Tongue (tissue), 2 donors: ENCODE data around the gene SREBF2. TPM values are rescaled to one million over a fixed set of nuclear protein-coding genes. Genes with fewer than 3 reads are reported as not detected.

Experiments used
- DNase-seq: peaks from one replicate; pipeline ENCODE4 v3.0.0-alpha.2; 2015
- total RNA-seq: library from RNA; depleted of rRNA; stranded (reverse); fragments of >200 nt; gene quantifications from one replicate; pipeline ENCODE4 v1.2.3, GENCODE V29; 2014

The SREBF2 gene
- total RNA-seq, 1 donor from 2014 or later: 47.6 TPM

GRCh38 chr22:41922328-41922727 is 89.4 kb downstream of the SREBF2 start:
- DNase-seq: no peak

GRCh38 chr22:41922940-41923594 is 90.2 kb downstream of the SREBF2 start:
- DNase-seq: no peak

- DNase-seq: no peak
Observed at GRCh38 chr22:41923595-41924276, 90.8 kb downstream of the SREBF2 start.

DNA sequence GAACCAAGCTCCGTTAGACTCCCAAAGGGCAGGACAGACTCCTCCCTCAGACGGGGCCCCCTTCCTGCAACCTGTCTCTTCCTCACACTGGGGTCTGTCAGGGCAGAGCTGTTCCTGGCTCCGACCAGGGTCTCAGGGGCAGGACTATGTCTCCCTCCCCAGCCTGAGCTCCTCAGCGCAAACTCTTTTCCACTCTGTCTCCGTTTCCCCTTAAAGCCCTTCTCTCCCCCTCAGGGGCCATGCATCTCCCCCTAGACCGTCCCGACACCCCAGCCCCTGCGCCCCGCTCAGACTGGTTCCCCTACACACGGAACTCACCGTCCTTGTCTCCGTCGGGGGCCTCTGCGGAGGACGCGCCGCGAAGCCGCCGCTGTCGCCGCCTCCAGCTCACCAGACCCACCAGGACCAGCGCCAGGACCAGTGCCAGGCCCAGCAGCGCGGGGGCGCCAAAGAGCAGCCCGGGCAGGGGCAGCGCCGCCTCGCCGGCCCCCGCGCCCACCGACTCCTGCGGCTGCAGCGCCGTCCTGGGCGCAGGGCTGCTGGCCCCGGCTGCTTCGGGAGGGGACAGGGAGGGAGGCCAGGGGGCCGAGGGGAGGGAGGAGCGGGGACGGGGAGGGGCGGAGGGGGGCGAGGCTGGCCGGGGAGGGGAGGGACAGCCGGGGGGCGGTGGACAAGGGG is 93.0 kb downstream of the SREBF2 start:
- peak; percentile 57 for DNase-seq

DNA sequence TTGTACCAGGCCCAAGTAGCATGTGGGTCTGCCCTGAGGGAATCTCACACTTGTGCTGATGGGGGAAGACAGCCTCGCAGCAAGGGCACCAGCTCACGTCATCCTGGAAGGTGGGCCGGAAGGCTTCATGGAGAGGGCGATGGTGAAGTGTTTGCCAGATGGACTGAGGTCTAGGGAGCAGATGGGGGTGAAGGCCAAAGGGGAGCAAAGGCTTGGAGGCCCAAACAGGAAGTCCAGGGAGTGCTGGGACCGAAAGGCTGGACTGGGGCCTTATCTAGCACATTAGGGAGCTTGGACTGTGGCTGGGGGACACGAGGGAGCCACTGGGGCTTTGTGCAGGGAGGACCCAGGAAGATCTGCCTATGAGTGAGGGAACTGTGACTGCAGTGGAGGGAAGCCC is 94.9 kb downstream of the SREBF2 start:
- DNase-seq: no peak

DNA sequence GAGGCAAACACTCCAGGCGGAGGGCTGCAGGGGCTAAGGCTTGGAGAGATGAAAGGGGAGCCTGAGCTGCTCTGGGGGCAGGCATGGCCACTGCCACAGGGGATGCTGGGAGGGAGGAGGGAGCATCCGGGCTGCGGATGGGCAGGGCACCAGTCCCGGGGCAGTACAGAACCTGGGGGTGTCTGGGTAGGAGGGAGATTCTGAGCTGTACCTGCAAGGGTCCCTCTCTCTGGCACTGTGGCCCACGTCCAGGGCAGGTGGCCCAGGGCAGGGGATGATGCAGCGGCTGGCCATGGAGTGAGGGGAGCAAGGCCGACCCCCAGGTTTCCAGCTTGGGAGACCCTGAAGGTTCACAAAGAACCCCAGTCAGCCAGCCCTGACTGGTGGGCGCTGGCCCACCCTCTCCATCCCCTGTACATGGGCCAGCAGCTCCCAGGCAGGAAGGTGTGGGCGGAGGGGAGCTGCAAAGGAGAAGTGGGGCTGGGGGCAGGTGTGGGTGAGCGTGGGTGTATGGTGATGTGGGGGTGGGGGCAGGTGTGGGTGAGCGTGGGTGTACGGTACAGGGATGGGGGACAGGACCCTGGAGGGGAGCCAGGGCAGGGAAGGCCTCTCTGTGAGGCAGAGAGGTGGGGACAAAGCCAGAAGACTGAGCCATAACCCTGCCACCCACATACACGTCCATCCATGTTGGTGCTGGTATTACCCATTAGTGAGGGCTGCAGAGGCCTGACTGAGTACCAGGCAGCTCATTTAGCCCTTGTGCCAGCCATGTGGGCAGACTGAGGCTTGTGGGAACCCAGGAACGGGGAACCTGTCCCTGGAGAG is 95.9 kb downstream of the SREBF2 start:
- no peak for DNase-seq

DNA sequence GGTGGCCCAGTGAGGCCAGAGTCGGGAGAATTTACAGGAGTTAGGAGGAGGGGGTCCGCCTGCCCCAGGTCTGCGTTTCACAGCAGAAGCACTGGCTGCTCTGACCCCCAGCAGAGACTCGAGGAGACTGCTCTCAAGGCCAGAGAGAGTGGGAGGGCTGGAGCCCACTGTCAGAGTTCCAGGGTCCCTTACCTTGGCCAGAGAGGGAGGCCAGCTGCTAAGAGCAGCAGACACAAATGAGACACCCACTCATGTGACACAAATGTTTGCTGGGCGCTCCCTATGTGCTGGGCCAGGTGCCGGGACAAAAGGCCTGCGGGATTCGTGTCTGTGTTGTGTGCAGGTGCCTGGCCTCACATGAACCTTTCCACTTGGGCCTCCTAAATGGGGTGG is 96.5 kb downstream of the SREBF2 start:
- no peak for DNase-seq

DNA sequence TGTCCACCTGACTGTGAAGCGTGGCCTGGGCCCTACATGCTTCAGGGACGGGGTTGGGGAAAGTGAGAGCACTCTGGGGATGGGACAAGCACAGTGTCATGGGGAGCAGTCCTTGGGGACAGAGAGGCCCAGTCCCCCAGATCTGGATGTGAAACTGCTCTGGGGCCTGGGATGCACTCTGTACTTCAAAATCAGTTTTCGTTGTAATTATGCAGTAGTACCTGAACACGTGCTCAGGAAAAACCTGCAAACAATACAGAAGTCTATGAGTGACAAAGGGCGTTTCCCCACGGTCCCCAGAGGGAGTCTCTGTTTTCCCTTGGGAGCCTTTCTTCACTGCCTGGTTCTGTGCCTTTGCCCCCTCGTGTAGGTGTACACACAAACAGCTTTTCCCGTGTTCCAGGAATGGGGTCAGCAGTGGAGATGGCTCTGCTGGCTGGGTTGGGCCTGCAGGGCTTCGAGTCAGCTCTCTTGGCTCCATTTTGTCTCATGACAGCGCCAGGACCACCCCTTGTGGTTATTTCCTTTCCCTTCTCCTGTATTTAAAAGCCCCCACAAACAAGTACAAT is 98.9 kb downstream of the SREBF2 start:
- DNase-seq: no peak

DNA sequence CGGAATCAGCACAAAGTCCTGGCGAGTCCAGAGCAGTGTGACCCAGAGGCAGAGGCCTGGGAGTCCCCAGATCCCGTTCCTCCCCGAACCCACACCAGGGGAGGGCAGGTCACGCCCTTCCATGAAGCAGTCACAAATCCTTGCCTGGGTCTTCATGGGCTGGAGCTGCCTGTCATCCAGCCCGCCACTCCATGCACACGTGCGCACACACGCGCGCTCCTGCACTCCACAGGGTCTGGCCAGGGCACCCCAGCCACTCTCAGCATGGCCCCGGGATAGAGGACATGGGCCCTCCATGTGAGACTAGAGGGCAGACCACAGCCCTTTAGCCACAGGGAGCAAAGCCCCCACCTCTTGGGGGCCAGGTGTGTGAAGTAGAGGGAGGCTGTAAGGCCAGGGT is 99.4 kb downstream of the SREBF2 start:
- no peak for DNase-seq

GRCh38 chr22:41933411-41934177 is 100.7 kb downstream of the SREBF2 start:
- no peak for DNase-seq

GRCh38 chr22:41934284-41935014 is 101.5 kb downstream of the SREBF2 start:
- no peak for DNase-seq

DNA sequence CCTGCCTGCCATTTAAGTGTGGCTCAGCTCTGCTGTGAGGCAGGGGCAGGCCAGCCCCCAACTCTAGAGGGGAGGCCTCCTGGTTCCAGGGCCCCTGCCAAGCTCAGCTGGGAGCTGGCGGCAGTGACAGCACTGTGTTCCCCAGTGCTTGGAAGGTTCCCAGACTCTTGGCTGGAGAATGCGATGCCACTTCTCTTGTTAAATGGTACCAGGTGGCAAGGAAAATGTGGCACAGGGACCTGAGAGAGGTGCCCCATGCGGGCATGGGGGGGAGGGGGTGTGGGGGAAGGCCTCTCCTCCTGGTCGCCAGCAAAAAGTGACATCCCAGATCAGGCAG is 102.1 kb downstream of the SREBF2 start:
- no peak for DNase-seq

DNA sequence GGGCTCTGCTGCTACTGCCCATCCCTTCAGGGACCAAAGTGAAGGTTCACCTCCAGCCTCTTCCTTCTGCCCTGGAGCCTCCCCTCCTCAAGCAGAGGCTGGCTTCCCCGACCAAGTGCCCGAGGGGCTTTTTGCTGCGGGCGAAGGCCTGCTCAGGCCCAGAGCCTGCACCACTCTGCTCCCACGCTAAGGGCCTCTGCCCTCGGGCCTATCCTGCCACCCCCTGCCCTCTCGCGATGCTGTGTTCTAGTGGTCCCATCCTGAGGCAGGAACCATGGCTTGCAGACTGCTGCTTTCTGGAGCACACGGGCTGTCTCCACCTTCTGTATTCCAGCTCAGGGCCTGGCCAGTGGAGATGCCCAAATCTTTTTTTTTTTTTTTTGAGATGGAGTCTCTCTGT is 102.6 kb downstream of the SREBF2 start:
- DNase-seq: no peak

DNA sequence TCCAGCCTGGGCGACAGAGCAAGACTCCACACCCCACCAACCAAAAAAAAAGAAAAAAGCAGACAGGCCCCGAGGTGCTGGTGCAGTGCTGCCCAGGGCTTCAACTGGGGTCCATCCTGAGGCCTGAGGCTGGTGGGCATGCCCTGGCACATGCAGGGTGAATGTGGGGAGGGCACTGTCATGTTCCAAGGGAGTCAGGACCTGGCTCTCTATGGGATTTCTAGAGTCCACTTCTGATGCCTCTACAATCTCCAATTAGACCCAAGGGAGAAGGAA is 103.9 kb downstream of the SREBF2 start:
- no peak for DNase-seq

GRCh38 chr22:41939981-41940831 is 107.3 kb downstream of the SREBF2 start:
- no peak for DNase-seq

- peak; percentile 91 for DNase-seq
Observed at GRCh38 chr22:41940832-41941765, 108.2 kb downstream of the SREBF2 start.

DNA sequence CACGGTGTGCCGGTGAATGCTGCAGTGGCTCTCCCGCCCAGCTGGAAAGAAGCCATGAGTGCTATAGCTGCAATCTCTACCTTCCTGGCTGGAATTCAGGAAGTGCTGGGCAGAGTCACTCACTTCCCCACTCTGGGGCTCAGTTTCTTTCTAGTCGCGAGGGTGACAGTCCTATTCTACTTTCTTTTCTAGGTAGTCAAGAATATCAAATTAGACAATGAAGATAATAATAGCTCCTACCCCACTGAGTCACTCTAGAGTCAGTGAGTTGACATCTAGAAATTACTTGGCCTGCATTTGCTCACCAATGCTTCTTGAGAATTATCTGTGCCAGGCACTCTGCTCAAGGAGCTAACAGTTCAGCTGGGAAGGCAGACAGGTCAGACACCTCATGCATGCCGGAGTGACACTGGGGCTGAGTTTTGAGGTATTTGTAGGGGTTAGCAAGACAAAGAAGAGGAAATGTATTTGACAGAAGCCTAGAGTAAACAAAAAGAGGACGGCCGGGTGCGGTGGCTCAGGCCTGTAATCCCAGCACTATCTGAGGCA is 110.8 kb downstream of the SREBF2 start:
- DNase-seq: no peak

DNA sequence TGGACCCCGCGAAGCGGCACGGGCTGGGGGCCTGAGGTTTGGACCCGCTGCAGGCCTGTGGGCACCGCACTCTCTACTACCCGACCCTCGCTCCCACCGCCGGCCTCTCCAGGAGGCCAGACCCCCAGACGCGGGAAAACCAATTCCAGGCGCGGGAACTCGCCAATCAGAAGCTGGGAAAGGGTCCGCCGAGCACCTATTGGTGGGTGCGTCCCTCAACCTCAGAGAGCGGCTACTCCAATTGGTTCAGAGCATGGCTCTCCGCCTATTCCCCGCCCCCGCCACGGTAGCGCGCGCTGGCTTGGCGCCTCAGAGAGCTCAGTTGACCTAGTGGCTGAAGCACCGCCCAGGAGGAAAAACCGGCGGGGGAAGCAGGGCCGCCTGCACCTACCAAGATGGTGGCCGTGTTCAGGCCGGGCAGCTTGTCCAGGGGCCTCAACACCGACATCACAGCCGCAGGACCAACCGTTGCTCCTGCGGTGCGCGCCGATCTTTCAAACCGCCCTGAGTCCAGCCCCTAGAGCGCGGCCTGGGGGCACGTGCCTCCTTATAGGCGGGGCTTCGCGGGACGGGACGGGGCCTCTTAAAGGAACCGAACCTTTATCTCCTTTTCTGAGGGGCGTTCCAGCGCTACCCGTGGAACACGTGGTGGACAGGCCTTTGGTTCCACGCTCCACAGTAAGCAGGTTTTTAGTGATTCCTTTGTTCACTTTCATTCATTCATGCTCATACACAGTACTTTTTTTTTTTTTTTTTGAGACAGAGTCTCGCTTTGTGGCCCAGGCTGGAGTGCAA is 113.9 kb downstream of the SREBF2 start, which contains the start of gene CENPM:
TSS of gene CENPM (minus strand) at position 524 of the 795 bp plus-strand sequence. CDS start at position 448, 76 bp downstream.
- peak; percentile 98 for DNase-seq
